H54 (cell line): ENCODE data around the gene FAM110C.
"Not testable (repeated sequence)": the region's sequence is repeated elsewhere in the genome, so short reads cannot be mapped to it uniquely, and the experiment has no call there.

Source experiments
- DNase-seq: peaks from one replicate; pipeline ENCODE4 v3.0.0; 2011; ENCODE audit warnings: low spot score, mixed read lengths; ENCODE audit not compliant: insufficient read length
- FAIRE-seq: peaks from 3 replicates; lab custom pipeline; 2011; peaks lifted over from hg19 to GRCh38; lab: Jason Lieb, UNC
- POLR2A ChIP-seq: IDR thresholded peaks from 2 replicates; pipeline ENCODE4 v1.6.1; 2011; ENCODE audit warnings: low read depth, mild to moderate bottlenecking, low read length

FAM110C gene

GRCh38 chr2:29253-29652 is 17.1 kb downstream of the FAM110C start:
- no peak for TF ChIP-seq POLR2A
- DNase-seq, result no peak
- FAIRE-seq, result no peak

- no peak for DNase-seq
- no peak for TF ChIP-seq POLR2A
- no peak for FAIRE-seq
Measured at GRCh38 chr2:28406-28975, 17.8 kb downstream of the FAM110C start.

GRCh38 chr2:26891-27290 is 19.4 kb downstream of the FAM110C start:
- FAIRE-seq, result no peak
- DNase-seq, result no peak
- TF ChIP-seq POLR2A, result no peak

- FAIRE-seq, result no peak
Measured at GRCh38 chr2:25543-25942, 20.8 kb downstream of the FAM110C start.

GRCh38 chr2:24591-24990 is 21.7 kb downstream of the FAM110C start:
- DNase-seq, FAIRE-seq: not testable (repeated sequence)

More at GRCh38 chr2:25543-25942, 20.8 kb downstream of the FAM110C start:
- no peak for TF ChIP-seq POLR2A
- DNase-seq, result no peak

GRCh38 chr2:24107-24506 is 22.2 kb downstream of the FAM110C start:
- FAIRE-seq (no peak), DNase-seq (no peak)
- no peak for TF ChIP-seq POLR2A

GRCh38 chr2:23283-23682 is 23.0 kb downstream of the FAM110C start:
- no peak for TF ChIP-seq POLR2A
- no peak for FAIRE-seq
- no peak for DNase-seq

GRCh38 chr2:22244-22643 is 24.1 kb downstream of the FAM110C start:
- DNase-seq, FAIRE-seq: not testable (repeated sequence)

GRCh38 chr2:20259-20658 is 26.0 kb downstream of the FAM110C start:
- FAIRE-seq, DNase-seq: not testable (repeated sequence)

- no peak for FAIRE-seq
- no peak for DNase-seq
- no peak for TF ChIP-seq POLR2A
Measured at GRCh38 chr2:19505-19904, 26.8 kb downstream of the FAM110C start.

- DNase-seq (no peak), FAIRE-seq (no peak)
- TF ChIP-seq POLR2A, result no peak
Measured at GRCh38 chr2:18402-19271, 27.7 kb downstream of the FAM110C start.

- not testable (repeated sequence) for FAIRE-seq, DNase-seq
Measured at GRCh38 chr2:15916-16315, 30.4 kb downstream of the FAM110C start.

- no peak for DNase-seq
- TF ChIP-seq POLR2A, result no peak
- no peak for FAIRE-seq
Measured at GRCh38 chr2:11248-11941, 34.9 kb downstream of the FAM110C start.

- no peak for DNase-seq
Measured at GRCh38 chr2:10222-10875, 36.0 kb downstream of the FAM110C start.

More at GRCh38 chr2:10222-10875, 36.0 kb downstream of the FAM110C start:
- no peak for TF ChIP-seq POLR2A
- no peak for FAIRE-seq
